Endothelial cell of umbilical vein (primary cell): ENCODE data around the gene COQ2. TPM values are rescaled to one million over a fixed set of nuclear protein-coding genes. Genes with fewer than 3 reads are reported as not detected.

ENCODE experiments used
- BruUV-seq: library from RNA; stranded (reverse); fragments of 400-500 nt; replicated peaks from 2 replicates; lab custom pipeline; 2021; lab: Mats Ljungman, UMichigan
- CTCF ChIA-PET: fragments of 300-600, 350-600 bp; sonication (Branson Sonifier 250); formaldehyde crosslinking; loops from one replicate; lab custom pipeline; 2021; ENCODE audit warnings: antibody characterized with exemption, inconsistent platforms; lab: Charles Lee
- POLR2A ChIA-PET: fragments of 300-600, 350-600 bp; sonication (Branson Sonifier 250); formaldehyde crosslinking; loops from one replicate; lab custom pipeline; 2021; ENCODE audit warnings: antibody characterized with exemption, inconsistent platforms; lab: Charles Lee
- DNase-seq: peaks from one replicate; pipeline ENCODE4 v3.0.0-alpha.2; 2011; ENCODE audit warnings: low read depth, low spot score
- FAIRE-seq: peaks from 2 replicates; lab custom pipeline; 2011; peaks lifted over from hg19 to GRCh38; lab: Jason Lieb, UNC
- H2AFZ ChIP-seq: 2 replicates; pipeline ENCODE4 v1.6.0; 2012; ENCODE audit warnings: low read depth, low read length, control low read depth, inconsistent platforms
- H3K27ac ChIP-seq: 2 replicates; pipeline ENCODE4 v1.5.1; 2011; ENCODE audit warnings: low read depth, mild to moderate bottlenecking, control low read depth, low read length, moderate library complexity; ENCODE audit not compliant: insufficient read depth
- H3K27me3 ChIP-seq, 2 experiments: 2 replicates each; pipeline versions ENCODE4 v1.6.0 to v1.6.1; 2011; ENCODE audit warnings: low read length in 2 of 2, mixed read lengths in 1 of 2; ENCODE audit not compliant: control insufficient read depth in 2 of 2, insufficient read depth in 2 of 2
- H3K36me3 ChIP-seq, 2 experiments: 2 replicates in 1 of 2; 3 replicates in 1 of 2; pipeline ENCODE4 v1.5.1; 2011; ENCODE audit warnings: low read length in 2 of 2, mild to moderate bottlenecking in 1 of 2, moderate library complexity in 1 of 2; ENCODE audit not compliant: control insufficient read depth in 2 of 2, insufficient read depth in 2 of 2; ENCODE audit errors: extremely low read depth in 1 of 2
- H3K4me1 ChIP-seq: 3 replicates; pipeline ENCODE4 v1.5.1; 2011; ENCODE audit warnings: mild to moderate bottlenecking, low read length; ENCODE audit not compliant: control insufficient read depth, insufficient read depth; ENCODE audit errors: extremely low read depth
- H3K4me2 ChIP-seq: 2 replicates; pipeline ENCODE4 v1.6.1; 2011; ENCODE audit warnings: low read length, control low read depth, mixed read lengths; ENCODE audit not compliant: insufficient read depth
- H3K4me3 ChIP-seq, 3 experiments: fragments of 200-600 bp in 1 of 3; sonication (generic), shearing (Covaris generic) in 1 of 3; replicated peaks in 1 of 3; 2 replicates each; pipeline ENCODE4 v1.5.1; 2011 to 2016; ENCODE audit warnings: control low read depth in 3 of 3, low read length in 3 of 3, mild to moderate bottlenecking in 2 of 3, inconsistent platforms in 1 of 3, low read depth in 1 of 3, moderate library complexity in 1 of 3; ENCODE audit not compliant: insufficient read depth in 1 of 3
- H3K79me2 ChIP-seq: 2 replicates; pipeline ENCODE4 v1.6.0; 2012; ENCODE audit warnings: low read length, inconsistent platforms; ENCODE audit not compliant: control insufficient read depth, insufficient read depth
- H3K9ac ChIP-seq: replicated peaks from 2 replicates; pipeline ENCODE3; 2011; ENCODE audit warnings: low read length, control low read depth; ENCODE audit not compliant: insufficient read depth; ENCODE audit errors: extremely low read depth
- H3K9me1 ChIP-seq: replicated peaks from 3 replicates; pipeline ENCODE4 v1.6.0; 2011; ENCODE audit warnings: mild to moderate bottlenecking, low read length; ENCODE audit not compliant: control insufficient read depth, insufficient read depth; ENCODE audit errors: extremely low read depth
- H3K9me3 ChIP-seq: replicated peaks from 2 replicates; pipeline ENCODE4 v1.5.1; 2012; ENCODE audit warnings: low read length, inconsistent platforms; ENCODE audit not compliant: control insufficient read depth, insufficient read depth
- H4K20me1 ChIP-seq: replicated peaks from 2 replicates; pipeline ENCODE3; 2011; ENCODE audit warnings: mild to moderate bottlenecking, low read length; ENCODE audit not compliant: control insufficient read depth, insufficient read depth; ENCODE audit errors: extremely low read depth
- CTCF ChIP-seq, 2 donors: IDR thresholded peaks; 1 replicate in 1 of 2; 2 replicates in 1 of 2; pipeline ENCODE4 v1.5.1; 2011; ENCODE audit warnings: low read length in 2 of 2, mild to moderate bottlenecking in 2 of 2, moderate library complexity in 2 of 2, control low read depth in 1 of 2, inconsistent platforms in 1 of 2, low read depth in 1 of 2; ENCODE audit not compliant: insufficient read depth in 1 of 2; ENCODE audit errors: extremely low read depth in 1 of 2
- EZH2 ChIP-seq: IDR thresholded peaks from 2 replicates; pipeline ENCODE4 v1.6.1; 2012; ENCODE audit warnings: borderline replicate concordance, low read depth, mild to moderate bottlenecking, moderate library complexity, low read length, inconsistent platforms; ENCODE audit not compliant: severe bottlenecking
- FOS ChIP-seq: IDR thresholded peaks from 2 replicates; pipeline ENCODE4 v1.6.1; 2011; ENCODE audit warnings: mild to moderate bottlenecking, low read length, moderate library complexity, borderline replicate concordance; ENCODE audit not compliant: insufficient read depth
- GATA2 ChIP-seq: IDR thresholded peaks from 2 replicates; pipeline ENCODE4 v1.7.0; 2011; ENCODE audit warnings: low read depth, mild to moderate bottlenecking, moderate library complexity, mixed read lengths, low read length; ENCODE audit not compliant: insufficient read length, insufficient read depth
- JUN ChIP-seq: IDR thresholded peaks from 2 replicates; pipeline ENCODE4 v1.6.1; 2011; ENCODE audit warnings: borderline replicate concordance, low read depth; ENCODE audit not compliant: insufficient read length, insufficient read depth
- MAX ChIP-seq: IDR thresholded peaks from 2 replicates; pipeline ENCODE4 v1.6.1; 2011; ENCODE audit not compliant: insufficient read depth, insufficient read length
- MYC ChIP-seq: IDR thresholded peaks from one replicate; pipeline ENCODE4 v1.6.1; 2011; ENCODE audit warnings: mild to moderate bottlenecking, low read depth, low read length
- POLR2A ChIP-seq: IDR thresholded peaks from 2 replicates; pipeline ENCODE4 v1.6.1; 2012; ENCODE audit warnings: low read depth, mild to moderate bottlenecking, control low read depth, low read length
- POLR2AphosphoS5 ChIP-seq: IDR thresholded peaks from 2 replicates; pipeline ENCODE4 v1.6.1; 2012; ENCODE audit warnings: low read depth, mild to moderate bottlenecking, control low read depth, low read length, moderate library complexity; ENCODE audit not compliant: insufficient read depth
- dilution Hi-C: fragments of 300-500 bp; cut with MboI; formaldehyde crosslinking; loops from one replicate; pipeline ENCODE4 v1.15.0; 2019; ENCODE audit warnings: low sequenced_read_pairs; ENCODE audit not compliant: extremely low pct_ligation_motif_present
- intact Hi-C: fragments of 100-400 bp; cut with micrococcal nuclease; formaldehyde crosslinking; loops from one replicate; pipeline ENCODE4 v1.10.0; 2022
- polyA plus RNA-seq, 4 experiments: library from polyadenylated mRNA; depleted of rRNA in 3 of 4; stranded (reverse) in 3 of 4; unstranded in 1 of 4; fragments of >200 nt; gene quantifications; 2 replicates each; pipeline versions ENCODE4 v1.2.1 to v1.2.3, GENCODE V29; 2011 to 2012; ENCODE audit warnings: missing spikeins in 1 of 4
- total RNA-seq: library from RNA; stranded (reverse); gene quantifications from 2 replicates; pipeline ENCODE4 v1.2.3, GENCODE V29; 2021

The COQ2 gene
- total and polyA plus RNA-seq, 2 donors (not counting 3 experiments of a cell fraction or from before 2014, with no cell fraction given) = 25.5 to 28.0 TPM

- no TSS peak for BruUV-seq
- DNase-seq (no peak), FAIRE-seq (no peak)
- Histone ChIP-seq H3K4me1 (peaks cover 23% of the 10 kb centered on the region), H3K4me3 (no peak overlapping the region), H3K79me2 (peaks cover 7% of the 10 kb centered on the region), H3K9ac (peak overlapping the region; percentile 90), H4K20me1 (no peaks in the 10 kb centered on the region), H3K36me3 (no peaks in the 10 kb centered on the region), H3K4me2 (peak overlapping the region; percentile 79), H2AFZ (no peak overlapping the region), H3K27ac (no peak overlapping the region), H3K27me3 (no peaks in the 10 kb centered on the region), H3K9me1 (no peaks in the 10 kb centered on the region), H3K9me3 (no peaks in the 10 kb centered on the region)
- ChIA-PET CTCF (interaction anchor here (0.6 to 5.4 kb wide), 15 partner anchors 8 to 431 kb away, joined by 3 to 146 read pairs (median 8); partner anchors contain the start of genes COPS4, HELQ and MRPS18C), POLR2A (no interaction called here)
- dilution Hi-C loops (no loop called here), intact Hi-C loops (loop anchor here (5.0 kb wide), 2 partner anchors 431 to 821 kb away; no protein-coding TSS in a partner anchor)
- TF ChIP-seq MYC (no peak), GATA2 (no peak), MAX (no peak), POLR2AphosphoS5 (no peak), POLR2A (no peak), JUN (no peak), EZH2 (no peak), CTCF (IDR thresholded peaks at IDR 0.05; ENCODE audit: extremely low read depth in 1 of 2, insufficient read depth in 1 of 2, low read depth in 1 of 2, low read length in 2 of 2) (no peak), FOS (no peak)
Observed at GRCh38 chr4:83283181-83283580, 1.4 kb downstream of the COQ2 start.
